Trophoblast cell (in vitro differentiated cells and primary cell): ENCODE measurements around the gene SKAP1.

ENCODE experiments used
- DNase-seq, 2 donors: peaks; one replicate each; pipeline ENCODE4 v3.0.0-alpha.2; 2016
- H2AFZ ChIP-seq: 2 replicates; pipeline ENCODE4 v1.6.1; 2013; ENCODE audit warnings: low read length, moderate library complexity, mild to moderate bottlenecking; ENCODE audit not compliant: insufficient read depth, poor library complexity
- H2AK5ac ChIP-seq: 2 replicates; pipeline ENCODE4 v1.6.1; 2013; ENCODE audit warnings: mild to moderate bottlenecking, low read length
- H2BK120ac ChIP-seq: 2 replicates; pipeline ENCODE4 v1.6.1; 2013; ENCODE audit warnings: low read length, mild to moderate bottlenecking, moderate library complexity; ENCODE audit not compliant: insufficient read depth, poor library complexity
- H2BK12ac ChIP-seq: 2 replicates; pipeline ENCODE4 v1.6.1; 2013; ENCODE audit warnings: mild to moderate bottlenecking, low read length, moderate library complexity
- H2BK5ac ChIP-seq: 2 replicates; pipeline ENCODE4 v1.6.1; 2013; ENCODE audit warnings: low read length, low read depth, moderate library complexity, mild to moderate bottlenecking; ENCODE audit not compliant: poor library complexity
- H3K14ac ChIP-seq: 2 replicates; pipeline ENCODE4 v1.6.1; 2013; ENCODE audit warnings: mild to moderate bottlenecking, low read length
- H3K18ac ChIP-seq: 2 replicates; pipeline ENCODE4 v1.6.1; 2013; ENCODE audit warnings: mild to moderate bottlenecking, low read length
- H3K23ac ChIP-seq: 2 replicates; pipeline ENCODE4 v1.6.1; 2013; ENCODE audit warnings: low read length
- H3K27ac ChIP-seq: 2 replicates; pipeline ENCODE4 v1.5.1; 2013; ENCODE audit warnings: low read depth, mild to moderate bottlenecking, inconsistent platforms, low read length, moderate library complexity
- H3K27me3 ChIP-seq: 2 replicates; pipeline ENCODE4 v1.6.1; 2013; ENCODE audit warnings: inconsistent platforms, mild to moderate bottlenecking, low read length, moderate library complexity; ENCODE audit not compliant: insufficient read depth
- H3K36me3 ChIP-seq, 2 experiments: 1 replicate in 1 of 2; 2 replicates in 1 of 2; pipeline ENCODE4 v1.6.1; 2013; ENCODE audit warnings: low read length in 2 of 2, mild to moderate bottlenecking in 2 of 2, moderate library complexity in 1 of 2; ENCODE audit not compliant: insufficient read depth in 2 of 2, control insufficient read depth in 1 of 2
- H3K4ac ChIP-seq: 2 replicates; pipeline ENCODE4 v1.6.1; 2013; ENCODE audit warnings: low read depth, mild to moderate bottlenecking, low read length, moderate library complexity
- H3K4me1 ChIP-seq, 2 experiments: 1 replicate in 1 of 2; 2 replicates in 1 of 2; pipeline ENCODE4 v1.6.1; 2013; ENCODE audit warnings: low read length in 2 of 2, mild to moderate bottlenecking in 2 of 2, moderate library complexity in 1 of 2; ENCODE audit not compliant: insufficient read depth in 2 of 2, control insufficient read depth in 1 of 2
- H3K4me2 ChIP-seq: 2 replicates; pipeline ENCODE4 v1.6.1; 2013; ENCODE audit warnings: inconsistent platforms, mild to moderate bottlenecking, low read length, moderate library complexity
- H3K4me3 ChIP-seq: 2 replicates; pipeline ENCODE4 v1.5.1; 2013; ENCODE audit warnings: mild to moderate bottlenecking, low read depth, low read length, inconsistent platforms
- H3K79me1 ChIP-seq: one replicate; pipeline ENCODE4 v1.6.1; 2013; ENCODE audit warnings: low read length
- H3K79me2 ChIP-seq: 2 replicates; pipeline ENCODE4 v1.6.1; 2013; ENCODE audit warnings: low read length, mild to moderate bottlenecking; ENCODE audit not compliant: control insufficient read depth, insufficient read depth, poor library complexity
- H3K9ac ChIP-seq: 2 replicates; pipeline ENCODE4 v1.6.1; 2013; ENCODE audit warnings: mild to moderate bottlenecking, low read length
- H3K9me3 ChIP-seq: 2 replicates; pipeline ENCODE4 v1.6.1; 2013; ENCODE audit warnings: low read depth, mild to moderate bottlenecking, control low read depth, inconsistent platforms, low read length; ENCODE audit not compliant: insufficient read depth
- H4K12ac ChIP-seq: 2 replicates; pipeline ENCODE4 v1.6.1; 2013; ENCODE audit warnings: low read depth, mild to moderate bottlenecking, low read length, moderate library complexity
- H4K8ac ChIP-seq: 2 replicates; pipeline ENCODE4 v1.6.1; 2013; ENCODE audit warnings: low read depth, mild to moderate bottlenecking, low read length, moderate library complexity
- H4K91ac ChIP-seq: one replicate; pipeline ENCODE4 v1.6.1; 2013; ENCODE audit warnings: low read depth, mild to moderate bottlenecking, low read length, moderate library complexity
- WGBS: extraction: QIAGEN DNeasy Blood & Tissue Kit; methylation state at CpG from one replicate; pipeline ENCODE4 v1.1.7; 2013; ENCODE audit warnings: missing lambda C conversion rate; ENCODE audit not compliant: insufficient read length, insufficient coverage; ENCODE audit errors: extremely low coverage; 5-methylcytosine and 5-hydroxymethylcytosine counted together

The SKAP1 gene

DNA sequence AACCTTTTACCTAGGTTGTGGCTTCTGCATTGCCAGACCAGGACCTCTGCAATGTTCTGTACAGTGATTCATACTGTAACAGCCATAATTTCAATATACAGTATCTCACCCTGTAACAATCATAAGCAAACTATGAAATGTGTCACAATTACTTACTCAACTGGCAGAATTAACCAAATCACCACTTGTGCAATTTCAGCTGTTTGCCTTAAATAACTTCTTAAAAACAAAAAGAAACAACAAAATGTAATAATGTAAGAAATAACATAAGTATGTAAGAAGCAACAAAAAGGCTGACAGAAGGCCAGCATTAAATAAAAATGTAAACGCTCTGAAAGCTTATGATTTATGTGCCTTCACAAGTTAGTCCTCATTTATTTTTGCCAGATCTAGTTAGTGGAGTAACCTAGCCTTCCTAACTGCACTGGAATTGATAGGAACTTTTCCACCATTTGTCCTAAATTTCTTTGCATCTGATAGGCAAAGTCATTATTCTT is 96.9 kb downstream of the SKAP1 start:
- H3K79me1 ChIP-seq, result no peaks in the 10 kb centered on the region
- H4K12ac ChIP-seq, result no peak overlapping the region
- WGBS, result no CpG with 5 or more reads among the region's 1 CpG
- no peak overlapping the region for H2BK5ac ChIP-seq
- no peaks in the 10 kb centered on the region for H3K9me3 ChIP-seq
- H4K8ac ChIP-seq, result no peak overlapping the region
- H3K4me3 ChIP-seq, result no peak overlapping the region
- H2AK5ac ChIP-seq, result no peak overlapping the region
- no peak overlapping the region for H2BK120ac ChIP-seq
- H3K23ac ChIP-seq, result no peak overlapping the region
- DNase-seq, result peak; percentile 3 to 14
- no peak overlapping the region for H2AFZ ChIP-seq
- no peak overlapping the region for H4K91ac ChIP-seq
- no peak overlapping the region for H3K18ac ChIP-seq
- H3K36me3 ChIP-seq, result no peaks in the 10 kb centered on the region
- H3K4me1 ChIP-seq, result no peaks in the 10 kb centered on the region
- H3K14ac ChIP-seq, result no peak overlapping the region
- no peak overlapping the region for H3K4ac ChIP-seq
- no peaks in the 10 kb centered on the region for H3K27me3 ChIP-seq
- no peak overlapping the region for H3K4me2 ChIP-seq
- no peaks in the 10 kb centered on the region for H3K79me2 ChIP-seq
- H3K27ac ChIP-seq, result no peak overlapping the region
- H2BK12ac ChIP-seq, result no peak overlapping the region
- H3K9ac ChIP-seq, result no peak overlapping the region

DNA sequence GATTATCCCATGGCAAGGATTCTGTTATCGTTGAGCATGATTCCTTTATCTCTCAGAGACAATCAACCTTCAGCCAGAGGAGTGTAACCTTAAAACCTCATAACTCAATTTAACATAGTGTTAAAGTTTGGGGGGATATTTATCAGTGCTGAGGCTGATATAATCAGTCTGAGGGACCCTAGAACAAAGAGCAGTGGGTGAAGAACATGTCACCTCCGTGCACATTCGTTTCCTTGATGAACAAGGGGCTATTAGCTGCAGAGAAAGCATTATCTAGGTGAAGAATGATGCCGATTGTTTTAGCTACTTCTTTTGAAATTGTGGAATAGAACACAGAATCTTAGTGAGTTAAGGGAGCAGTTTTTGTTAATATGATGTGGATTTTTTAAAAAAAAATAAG is 99.1 kb downstream of the SKAP1 start:
- Histone ChIP-seq H2BK5ac (no peak overlapping the region), H4K8ac (no peak overlapping the region), H2AK5ac (no peak overlapping the region), H3K4me2 (no peak overlapping the region), H3K18ac (no peak overlapping the region), H3K23ac (no peak overlapping the region), H3K9ac (no peak overlapping the region), H2AFZ (no peak overlapping the region), H3K4ac (no peak overlapping the region), H3K4me1 (no peaks in the 10 kb centered on the region), H3K27me3 (no peaks in the 10 kb centered on the region), H3K14ac (no peak overlapping the region), H2BK12ac (no peak overlapping the region), H4K12ac (no peak overlapping the region), H3K27ac (no peak overlapping the region), H4K91ac (no peak overlapping the region), H3K79me2 (no peaks in the 10 kb centered on the region), H3K79me1 (no peaks in the 10 kb centered on the region), H3K4me3 (no peak overlapping the region), H2BK120ac (no peak overlapping the region), H3K9me3 (no peaks in the 10 kb centered on the region), H3K36me3 (no peaks in the 10 kb centered on the region)
- WGBS, result no CpG with 5 or more reads among the region's 4 CpGs
- DNase-seq, result no peak

DNA sequence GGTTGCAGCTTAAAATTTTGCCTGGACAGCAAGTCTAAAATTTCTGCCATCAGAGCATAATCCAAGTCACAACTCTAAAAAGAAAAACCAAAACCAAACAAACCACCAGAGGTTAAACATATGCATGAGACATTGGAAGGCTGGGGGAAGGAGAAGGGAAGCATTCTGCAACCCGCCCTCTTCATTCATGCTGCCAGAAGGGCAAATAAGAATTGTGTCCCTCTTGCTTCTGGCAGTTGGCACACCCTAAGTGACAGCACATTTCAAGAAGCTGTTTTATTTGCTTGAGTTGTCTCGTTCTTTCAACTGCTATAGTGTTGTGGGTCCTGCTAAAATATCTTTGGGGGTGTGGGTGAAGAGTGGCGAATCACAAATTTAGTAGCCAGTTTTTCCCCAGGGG is 99.6 kb downstream of the SKAP1 start:
- Histone ChIP-seq H3K4ac (no peak overlapping the region), H3K4me1 (no peaks in the 10 kb centered on the region), H4K91ac (no peak overlapping the region), H3K79me2 (no peaks in the 10 kb centered on the region), H3K79me1 (no peaks in the 10 kb centered on the region), H3K36me3 (no peaks in the 10 kb centered on the region), H3K9me3 (no peaks in the 10 kb centered on the region), H2BK5ac (no peak overlapping the region), H3K18ac (no peak overlapping the region), H3K4me3 (no peak overlapping the region), H3K4me2 (no peak overlapping the region), H2BK12ac (no peak overlapping the region), H3K27me3 (no peaks in the 10 kb centered on the region), H2BK120ac (no peak overlapping the region), H3K9ac (no peak overlapping the region), H2AFZ (no peak overlapping the region), H4K12ac (no peak overlapping the region), H4K8ac (no peak overlapping the region), H3K23ac (no peak overlapping the region), H2AK5ac (no peak overlapping the region), H3K14ac (no peak overlapping the region), H3K27ac (no peak overlapping the region)
- WGBS, result no CpG with 5 or more reads among the region's 3 CpGs
- no peak for DNase-seq

DNA sequence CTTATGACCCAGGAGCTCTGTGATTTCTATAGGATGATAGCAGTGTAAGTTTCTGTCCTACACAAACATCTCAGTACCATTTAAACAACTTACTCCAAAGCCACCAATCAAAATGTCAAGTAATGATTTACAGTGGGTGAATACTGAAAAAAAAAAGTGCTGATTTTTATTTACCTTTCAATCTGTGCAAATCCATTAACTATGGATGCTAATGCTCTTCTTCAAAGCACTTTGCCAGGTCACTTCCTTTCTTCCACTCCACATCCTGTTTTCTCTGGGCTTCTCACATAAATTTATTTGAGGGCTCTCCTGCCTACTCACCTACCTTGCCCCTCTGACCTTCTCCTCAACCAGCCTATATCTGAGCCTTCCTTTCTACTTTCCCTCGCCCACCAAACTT is 101.6 kb downstream of the SKAP1 start:
- no peak overlapping the region for H3K4me3 ChIP-seq
- no peaks in the 10 kb centered on the region for H3K36me3 ChIP-seq
- no peak overlapping the region for H3K14ac ChIP-seq
- no peak overlapping the region for H2BK120ac ChIP-seq
- H4K91ac ChIP-seq, result no peak overlapping the region
- H3K27ac ChIP-seq, result no peak overlapping the region
- H3K4me2 ChIP-seq, result no peak overlapping the region
- no peak overlapping the region for H2AFZ ChIP-seq
- H2BK5ac ChIP-seq, result no peak overlapping the region
- no peak overlapping the region for H4K12ac ChIP-seq
- no peak overlapping the region for H3K23ac ChIP-seq
- H2AK5ac ChIP-seq, result no peak overlapping the region
- no peak for DNase-seq
- no peaks in the 10 kb centered on the region for H3K4me1 ChIP-seq
- H3K9ac ChIP-seq, result no peak overlapping the region
- H3K9me3 ChIP-seq, result no peaks in the 10 kb centered on the region
- 100% methylated on average over 1 of the region's 1 CpG for WGBS
- no peaks in the 10 kb centered on the region for H3K27me3 ChIP-seq
- no peak overlapping the region for H3K4ac ChIP-seq
- no peaks in the 10 kb centered on the region for H3K79me2 ChIP-seq
- no peak overlapping the region for H2BK12ac ChIP-seq
- H3K18ac ChIP-seq, result no peak overlapping the region
- no peak overlapping the region for H4K8ac ChIP-seq
- no peaks in the 10 kb centered on the region for H3K79me1 ChIP-seq
